ENCODE results near the gene COX7B2. TPM values are rescaled to one million over a fixed set of nuclear protein-coding genes. Genes with fewer than 3 reads are reported as not detected.

COX7B2 gene
- total RNA-seq, 1 experiment from 2014 or later, result 15.4 TPM

DNA sequence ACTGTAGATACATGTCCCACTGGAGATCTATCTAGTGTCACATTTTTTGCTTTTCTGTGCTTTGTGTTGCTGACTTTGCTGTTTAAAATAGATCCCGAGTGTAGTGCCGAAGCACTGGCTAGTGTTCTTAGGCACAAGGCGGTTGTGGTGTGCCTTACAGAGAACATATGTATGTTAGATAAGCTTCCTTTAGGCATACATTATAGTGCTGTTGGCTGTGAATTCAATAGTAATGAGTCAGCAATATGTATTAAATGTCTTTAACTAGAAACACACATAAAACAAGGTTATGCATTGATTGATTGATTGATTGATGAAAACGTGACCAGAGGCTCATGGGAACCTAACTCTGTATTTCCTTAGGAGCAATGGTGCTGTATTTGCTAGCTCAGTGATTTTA, 56.2 kb downstream of the COX7B2 start:
- no peaks in the 10 kb centered on the region for H3F3A ChIP-seq (ENCODE audit: insufficient read depth, low read depth)
- no peak overlapping the region for H3K4me2 ChIP-seq
- no peaks in the 10 kb centered on the region for H3K9me3 ChIP-seq (ENCODE audit: insufficient read depth, low read depth)
- no peak overlapping the region for H3K27ac ChIP-seq
- H3K4me1 ChIP-seq (replicated peaks; ENCODE audit: insufficient read depth), result no peaks in the 10 kb centered on the region
- no peaks in the 10 kb centered on the region for H3K79me2 ChIP-seq (ENCODE audit: low read depth)
- no peaks in the 10 kb centered on the region for H3K9me2 ChIP-seq (ENCODE audit: insufficient read depth)
- no peaks in the 10 kb centered on the region for H3K27me3 ChIP-seq (ENCODE audit: insufficient read depth, low read depth)
- TF ChIP-seq, protein P1, sequence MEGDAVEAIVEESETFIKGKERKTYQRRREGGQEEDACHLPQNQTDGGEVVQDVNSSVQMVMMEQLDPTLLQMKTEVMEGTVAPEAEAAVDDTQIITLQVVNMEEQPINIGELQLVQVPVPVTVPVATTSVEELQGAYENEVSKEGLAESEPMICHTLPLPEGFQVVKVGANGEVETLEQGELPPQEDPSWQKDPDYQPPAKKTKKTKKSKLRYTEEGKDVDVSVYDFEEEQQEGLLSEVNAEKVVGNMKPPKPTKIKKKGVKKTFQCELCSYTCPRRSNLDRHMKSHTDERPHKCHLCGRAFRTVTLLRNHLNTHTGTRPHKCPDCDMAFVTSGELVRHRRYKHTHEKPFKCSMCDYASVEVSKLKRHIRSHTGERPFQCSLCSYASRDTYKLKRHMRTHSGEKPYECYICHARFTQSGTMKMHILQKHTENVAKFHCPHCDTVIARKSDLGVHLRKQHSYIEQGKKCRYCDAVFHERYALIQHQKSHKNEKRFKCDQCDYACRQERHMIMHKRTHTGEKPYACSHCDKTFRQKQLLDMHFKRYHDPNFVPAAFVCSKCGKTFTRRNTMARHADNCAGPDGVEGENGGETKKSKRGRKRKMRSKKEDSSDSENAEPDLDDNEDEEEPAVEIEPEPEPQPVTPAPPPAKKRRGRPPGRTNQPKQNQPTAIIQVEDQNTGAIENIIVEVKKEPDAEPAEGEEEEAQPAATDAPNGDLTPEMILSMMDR (conservative IDR thresholded peaks at IDR 0.05), result no peak
- TF ChIP-seq EZH2 (IDR thresholded peaks at IDR 0.05; ENCODE audit: low read depth), result no peak
- no peaks in the 10 kb centered on the region for H4K20me1 ChIP-seq (ENCODE audit: insufficient read depth)
- DNase-seq, result no peak
- no TSS peak for BruUV-seq (replicated peaks)
- intact Hi-C loops (cut with micrococcal nuclease; ENCODE audit: unreplicated experiment), result no loop called here
- no peak overlapping the region for H2AFZ ChIP-seq
- H3K36me3 ChIP-seq (ENCODE audit: low read depth), result no peaks in the 10 kb centered on the region
- POLR2A ChIA-PET (ENCODE audit: unreplicated experiment), result no interaction called here
- no peak overlapping the region for H3K4me3 ChIP-seq
- CTCF ChIA-PET, result no interaction called here

DNA sequence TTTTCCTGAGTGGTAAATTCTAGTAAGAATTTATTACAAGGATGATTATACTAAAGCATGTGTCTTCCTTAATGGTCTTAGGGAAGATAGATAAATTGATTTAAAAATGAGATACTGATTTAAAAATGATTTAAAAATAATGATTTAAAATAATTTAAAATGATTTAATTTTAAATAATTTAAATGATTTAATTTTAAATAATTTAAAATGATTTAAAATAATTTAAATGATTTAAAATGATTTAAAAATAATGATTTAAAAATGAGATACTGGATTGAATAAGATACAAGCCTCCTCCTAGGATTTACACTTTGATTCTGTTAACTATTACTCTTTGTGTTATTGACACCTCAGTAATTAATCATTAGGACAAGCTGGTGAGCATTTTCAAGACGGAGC, 59.0 kb downstream of the COX7B2 start:
- Histone ChIP-seq H3K9me3 (ENCODE audit: insufficient read depth, low read depth) (no peaks in the 10 kb centered on the region), H3K27me3 (ENCODE audit: insufficient read depth, low read depth) (no peaks in the 10 kb centered on the region), H3K36me3 (ENCODE audit: low read depth) (no peaks in the 10 kb centered on the region), H2AFZ (no peak overlapping the region), H3K9me2 (ENCODE audit: insufficient read depth) (no peaks in the 10 kb centered on the region), H3K4me3 (no peak overlapping the region), H3K27ac (no peak overlapping the region), H4K20me1 (ENCODE audit: insufficient read depth) (no peaks in the 10 kb centered on the region), H3K79me2 (ENCODE audit: low read depth) (no peaks in the 10 kb centered on the region), H3F3A (ENCODE audit: insufficient read depth, low read depth) (no peaks in the 10 kb centered on the region), H3K4me1 (replicated peaks; ENCODE audit: insufficient read depth) (no peaks in the 10 kb centered on the region), H3K4me2 (no peak overlapping the region)
- intact Hi-C loops (cut with micrococcal nuclease; ENCODE audit: unreplicated experiment), result no loop called here
- ChIA-PET POLR2A (ENCODE audit: unreplicated experiment) (no interaction called here), CTCF (no interaction called here)
- TF ChIP-seq, protein P1 (conservative IDR thresholded peaks at IDR 0.05), result no peak
- TF ChIP-seq EZH2 (IDR thresholded peaks at IDR 0.05; ENCODE audit: low read depth), result no peak
- BruUV-seq (replicated peaks), result no TSS peak
- no peak for DNase-seq

GRCh38 chr4:46844325-46844917, 64.6 kb downstream of the COX7B2 start:
- POLR2A ChIA-PET (ENCODE audit: unreplicated experiment), result no interaction called here
- intact Hi-C loops (cut with micrococcal nuclease; ENCODE audit: unreplicated experiment), result loop anchor here (1.0 to 2.0 kb wide), 3 partner anchors 188 to 539 kb away; no protein-coding TSS in a partner anchor
- BruUV-seq (replicated peaks), result no TSS peak
- Histone ChIP-seq H3K27ac (no peak overlapping the region), H4K20me1 (ENCODE audit: insufficient read depth) (no peaks in the 10 kb centered on the region), H3K79me2 (ENCODE audit: low read depth) (no peaks in the 10 kb centered on the region), H3K4me2 (no peak overlapping the region), H3K4me1 (replicated peaks; ENCODE audit: insufficient read depth) (no peaks in the 10 kb centered on the region), H3K9me3 (ENCODE audit: insufficient read depth, low read depth) (no peaks in the 10 kb centered on the region), H3K9me2 (ENCODE audit: insufficient read depth) (no peaks in the 10 kb centered on the region), H3K36me3 (ENCODE audit: low read depth) (no peaks in the 10 kb centered on the region), H3K27me3 (ENCODE audit: insufficient read depth, low read depth) (no peaks in the 10 kb centered on the region), H2AFZ (no peak overlapping the region), H3F3A (ENCODE audit: insufficient read depth, low read depth) (no peaks in the 10 kb centered on the region), H3K4me3 (no peak overlapping the region)
- CTCF ChIA-PET, result interaction anchor here (0.6 kb wide), 1 partner anchor 289 kb away, joined by 3 read pairs; no protein-coding TSS in a partner anchor
- no peak for TF ChIP-seq EZH2 (IDR thresholded peaks at IDR 0.05; ENCODE audit: low read depth)
- TF ChIP-seq, protein P1 (conservative IDR thresholded peaks at IDR 0.05), result peak; percentile 85
- peak in 1 of 2 experiments; percentile 15 for DNase-seq
